Panc1 (cell line): ENCODE data around the gene RBM47.

ENCODE experiments used
- POLR2AphosphoS5 ChIP-seq: IDR thresholded peaks from 2 replicates; pipeline ENCODE4 v1.6.1; 2012; ENCODE audit warnings: mild to moderate bottlenecking, low read depth, low read length, moderate library complexity
- SIN3A ChIP-seq: IDR thresholded peaks from 2 replicates; pipeline ENCODE4 v1.6.1; 2012; ENCODE audit warnings: low read depth, mild to moderate bottlenecking, low read length, moderate library complexity, borderline replicate concordance; ENCODE audit not compliant: insufficient read depth
- TF ChIP-seq, protein P1 (sequence below): fragments of 450-650 bp; IDR thresholded peaks from 2 replicates; pipeline ENCODE4 v1.5.1; 2017; ENCODE audit warnings: mild to moderate bottlenecking
- TF ChIP-seq, protein P2 (sequence below), 2 experiments: IDR thresholded peaks; 2 replicates each; pipeline ENCODE4 v1.6.1; 2011 to 2012; ENCODE audit warnings: low read depth in 2 of 2, control low read depth in 1 of 2, low read length in 1 of 2, mild to moderate bottlenecking in 1 of 2, moderate library complexity in 1 of 2; ENCODE audit not compliant: insufficient read depth in 1 of 2

DNA sequence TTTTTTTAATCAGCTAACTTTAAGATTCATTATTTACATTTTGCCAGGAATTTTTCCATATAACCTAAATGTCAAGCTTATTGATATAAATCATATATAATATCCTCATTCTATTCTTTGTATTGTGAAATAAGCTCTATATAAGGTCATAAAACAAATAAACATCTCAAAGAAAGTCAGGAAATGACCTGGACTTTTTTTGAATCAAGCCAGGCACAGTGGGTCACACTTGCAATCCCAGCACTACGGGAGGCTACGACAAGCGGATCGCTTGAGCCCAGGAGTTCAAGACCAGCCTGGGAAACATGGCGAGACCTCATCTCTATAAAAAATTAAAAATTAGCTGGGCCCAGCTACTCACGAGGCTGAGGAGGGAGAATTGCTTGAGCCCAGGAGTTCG lies 88.9 kb downstream of the RBM47 start:
- TF ChIP-seq, protein P1, sequence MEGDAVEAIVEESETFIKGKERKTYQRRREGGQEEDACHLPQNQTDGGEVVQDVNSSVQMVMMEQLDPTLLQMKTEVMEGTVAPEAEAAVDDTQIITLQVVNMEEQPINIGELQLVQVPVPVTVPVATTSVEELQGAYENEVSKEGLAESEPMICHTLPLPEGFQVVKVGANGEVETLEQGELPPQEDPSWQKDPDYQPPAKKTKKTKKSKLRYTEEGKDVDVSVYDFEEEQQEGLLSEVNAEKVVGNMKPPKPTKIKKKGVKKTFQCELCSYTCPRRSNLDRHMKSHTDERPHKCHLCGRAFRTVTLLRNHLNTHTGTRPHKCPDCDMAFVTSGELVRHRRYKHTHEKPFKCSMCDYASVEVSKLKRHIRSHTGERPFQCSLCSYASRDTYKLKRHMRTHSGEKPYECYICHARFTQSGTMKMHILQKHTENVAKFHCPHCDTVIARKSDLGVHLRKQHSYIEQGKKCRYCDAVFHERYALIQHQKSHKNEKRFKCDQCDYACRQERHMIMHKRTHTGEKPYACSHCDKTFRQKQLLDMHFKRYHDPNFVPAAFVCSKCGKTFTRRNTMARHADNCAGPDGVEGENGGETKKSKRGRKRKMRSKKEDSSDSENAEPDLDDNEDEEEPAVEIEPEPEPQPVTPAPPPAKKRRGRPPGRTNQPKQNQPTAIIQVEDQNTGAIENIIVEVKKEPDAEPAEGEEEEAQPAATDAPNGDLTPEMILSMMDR, result no peak
- TF ChIP-seq SIN3A (no peak), POLR2AphosphoS5 (no peak)
- TF ChIP-seq, protein P2, sequence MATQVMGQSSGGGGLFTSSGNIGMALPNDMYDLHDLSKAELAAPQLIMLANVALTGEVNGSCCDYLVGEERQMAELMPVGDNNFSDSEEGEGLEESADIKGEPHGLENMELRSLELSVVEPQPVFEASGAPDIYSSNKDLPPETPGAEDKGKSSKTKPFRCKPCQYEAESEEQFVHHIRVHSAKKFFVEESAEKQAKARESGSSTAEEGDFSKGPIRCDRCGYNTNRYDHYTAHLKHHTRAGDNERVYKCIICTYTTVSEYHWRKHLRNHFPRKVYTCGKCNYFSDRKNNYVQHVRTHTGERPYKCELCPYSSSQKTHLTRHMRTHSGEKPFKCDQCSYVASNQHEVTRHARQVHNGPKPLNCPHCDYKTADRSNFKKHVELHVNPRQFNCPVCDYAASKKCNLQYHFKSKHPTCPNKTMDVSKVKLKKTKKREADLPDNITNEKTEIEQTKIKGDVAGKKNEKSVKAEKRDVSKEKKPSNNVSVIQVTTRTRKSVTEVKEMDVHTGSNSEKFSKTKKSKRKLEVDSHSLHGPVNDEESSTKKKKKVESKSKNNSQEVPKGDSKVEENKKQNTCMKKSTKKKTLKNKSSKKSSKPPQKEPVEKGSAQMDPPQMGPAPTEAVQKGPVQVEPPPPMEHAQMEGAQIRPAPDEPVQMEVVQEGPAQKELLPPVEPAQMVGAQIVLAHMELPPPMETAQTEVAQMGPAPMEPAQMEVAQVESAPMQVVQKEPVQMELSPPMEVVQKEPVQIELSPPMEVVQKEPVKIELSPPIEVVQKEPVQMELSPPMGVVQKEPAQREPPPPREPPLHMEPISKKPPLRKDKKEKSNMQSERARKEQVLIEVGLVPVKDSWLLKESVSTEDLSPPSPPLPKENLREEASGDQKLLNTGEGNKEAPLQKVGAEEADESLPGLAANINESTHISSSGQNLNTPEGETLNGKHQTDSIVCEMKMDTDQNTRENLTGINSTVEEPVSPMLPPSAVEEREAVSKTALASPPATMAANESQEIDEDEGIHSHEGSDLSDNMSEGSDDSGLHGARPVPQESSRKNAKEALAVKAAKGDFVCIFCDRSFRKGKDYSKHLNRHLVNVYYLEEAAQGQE (IDR thresholded peaks at IDR 0.05; ENCODE audit: insufficient read depth in 1 of 2, low read depth in 2 of 2, low read length in 1 of 2), result no peak
